Measurements from ENCODE around the gene C2orf72.

The C2orf72 gene

GRCh38 chr2:231041061-231041689 is 3.9 kb downstream of the C2orf72 start:
- TF ChIP-seq TCF12 (IDR thresholded peaks at IDR 0.05; ENCODE audit: low read depth) (no peak), NFIC (IDR thresholded peaks at IDR 0.05) (no peak), ZBTB7A (IDR thresholded peaks at IDR 0.05; ENCODE audit: low read depth) (no peak), EGR1 (IDR thresholded peaks at IDR 0.05) (no peak), CREB1 (IDR thresholded peaks at IDR 0.05; ENCODE audit: low read depth) (no peak), TAF1 (IDR thresholded peaks at IDR 0.05; ENCODE audit: low read depth) (no peak), MAX (IDR thresholded peaks at IDR 0.05) (no peak), CEBPB (IDR thresholded peaks at IDR 0.05) (no peak), EP300 (IDR thresholded peaks at IDR 0.05; ENCODE audit: borderline replicate concordance) (no peak), TEAD4 (IDR thresholded peaks at IDR 0.05) (no peak), REST (IDR thresholded peaks at IDR 0.05; ENCODE audit: low read depth) (no peak), YY1 (IDR thresholded peaks at IDR 0.05; ENCODE audit: low read depth) (no peak), USF1 (IDR thresholded peaks at IDR 0.05) (no peak), RAD21 (IDR thresholded peaks at IDR 0.05; ENCODE audit: low read depth) (no peak), FOXM1 (IDR thresholded peaks at IDR 0.05; ENCODE audit: borderline replicate concordance, low read depth) (no peak)

GRCh38 chr2:231043796-231044195 is 6.5 kb downstream of the C2orf72 start:
- no peak for TF ChIP-seq TAF1 (IDR thresholded peaks at IDR 0.05; ENCODE audit: low read depth)
- TF ChIP-seq TCF12 (IDR thresholded peaks at IDR 0.05; ENCODE audit: low read depth) = no peak
- no peak for TF ChIP-seq YY1 (IDR thresholded peaks at IDR 0.05; ENCODE audit: low read depth)
- TF ChIP-seq REST (IDR thresholded peaks at IDR 0.05; ENCODE audit: low read depth) = no peak
- TF ChIP-seq FOXM1 (IDR thresholded peaks at IDR 0.05; ENCODE audit: borderline replicate concordance, low read depth) = no peak
- TF ChIP-seq USF1 (IDR thresholded peaks at IDR 0.05) = no peak
- no peak for TF ChIP-seq CREB1 (IDR thresholded peaks at IDR 0.05; ENCODE audit: low read depth)
- no peak for TF ChIP-seq NFIC (IDR thresholded peaks at IDR 0.05)
- no peak for TF ChIP-seq EP300 (IDR thresholded peaks at IDR 0.05; ENCODE audit: borderline replicate concordance)
- TF ChIP-seq EGR1 (IDR thresholded peaks at IDR 0.05) = no peak
- no peak for TF ChIP-seq ZBTB7A (IDR thresholded peaks at IDR 0.05; ENCODE audit: low read depth)
- no peak for TF ChIP-seq CEBPB (IDR thresholded peaks at IDR 0.05)
- TF ChIP-seq MAX (IDR thresholded peaks at IDR 0.05) = no peak
- no peak for TF ChIP-seq TEAD4 (IDR thresholded peaks at IDR 0.05)

- TF ChIP-seq EP300 (IDR thresholded peaks at IDR 0.05; ENCODE audit: borderline replicate concordance) (no peak), MAX (IDR thresholded peaks at IDR 0.05) (no peak), YY1 (IDR thresholded peaks at IDR 0.05; ENCODE audit: low read depth) (no peak), CREB1 (IDR thresholded peaks at IDR 0.05; ENCODE audit: low read depth) (no peak), EGR1 (IDR thresholded peaks at IDR 0.05) (no peak), NFIC (IDR thresholded peaks at IDR 0.05) (no peak), TEAD4 (IDR thresholded peaks at IDR 0.05) (no peak)
Measured at GRCh38 chr2:231046916-231047273, 9.6 kb downstream of the C2orf72 start.

- TF ChIP-seq TAF1 (IDR thresholded peaks at IDR 0.05; ENCODE audit: low read depth) = no peak
- no peak for TF ChIP-seq NFIC (IDR thresholded peaks at IDR 0.05)
- no peak for TF ChIP-seq USF1 (IDR thresholded peaks at IDR 0.05)
- TF ChIP-seq YY1 (IDR thresholded peaks at IDR 0.05; ENCODE audit: low read depth) = no peak
- no peak for TF ChIP-seq CREB1 (IDR thresholded peaks at IDR 0.05; ENCODE audit: low read depth)
- TF ChIP-seq TEAD4 (IDR thresholded peaks at IDR 0.05) = no peak
- no peak for TF ChIP-seq RAD21 (IDR thresholded peaks at IDR 0.05; ENCODE audit: low read depth)
- no peak for TF ChIP-seq EGR1 (IDR thresholded peaks at IDR 0.05)
- TF ChIP-seq TCF12 (IDR thresholded peaks at IDR 0.05; ENCODE audit: low read depth) = no peak
- no peak for TF ChIP-seq EP300 (IDR thresholded peaks at IDR 0.05; ENCODE audit: borderline replicate concordance)
- TF ChIP-seq CEBPB (IDR thresholded peaks at IDR 0.05) = no peak
- no peak for TF ChIP-seq FOXM1 (IDR thresholded peaks at IDR 0.05; ENCODE audit: borderline replicate concordance, low read depth)
- no peak for TF ChIP-seq MAX (IDR thresholded peaks at IDR 0.05)
- no peak for TF ChIP-seq ZBTB7A (IDR thresholded peaks at IDR 0.05; ENCODE audit: low read depth)
- TF ChIP-seq REST (IDR thresholded peaks at IDR 0.05; ENCODE audit: low read depth) = no peak
Measured at GRCh38 chr2:231047274-231047922, 10.1 kb downstream of the C2orf72 start.
